Loucy (cell line): Measurements from ENCODE around the gene LEKR1.

ENCODE experiments used
- EZH2phosphoT487 ChIP-seq: fragments of 200-600 bp; IDR thresholded peaks from 2 replicates; pipeline ENCODE4 v1.6.1; 2018; ENCODE audit warnings: antibody characterized with exemption, mild to moderate bottlenecking, moderate library complexity, borderline replicate concordance
- TF ChIP-seq, protein P1 (sequence below): fragments of 200-600 bp; sonication (generic); conservative IDR thresholded peaks from 2 replicates; pipeline ENCODE4 v1.5.1; 2014; ENCODE audit warnings: mild to moderate bottlenecking, antibody characterized with exemption, low read length

DNA sequence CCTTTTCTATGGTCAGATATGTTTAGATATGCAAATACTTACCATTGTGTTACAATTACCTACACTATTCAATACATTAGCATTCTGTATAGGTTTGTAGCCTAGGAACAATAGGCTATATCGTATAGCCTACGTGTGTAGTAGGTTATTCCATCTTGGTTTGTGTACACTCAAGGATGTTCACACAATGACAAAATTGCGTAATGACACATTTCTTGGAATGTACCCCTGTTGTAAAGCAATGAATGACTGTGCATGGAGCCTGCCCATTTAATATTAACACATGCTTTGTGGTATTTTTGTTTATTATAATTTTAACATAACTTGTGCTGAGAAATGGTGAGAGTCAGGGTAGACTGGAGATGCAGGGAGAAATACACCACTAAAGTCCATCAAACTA lies 154.9 kb downstream of the LEKR1 start:
- TF ChIP-seq, protein P1, sequence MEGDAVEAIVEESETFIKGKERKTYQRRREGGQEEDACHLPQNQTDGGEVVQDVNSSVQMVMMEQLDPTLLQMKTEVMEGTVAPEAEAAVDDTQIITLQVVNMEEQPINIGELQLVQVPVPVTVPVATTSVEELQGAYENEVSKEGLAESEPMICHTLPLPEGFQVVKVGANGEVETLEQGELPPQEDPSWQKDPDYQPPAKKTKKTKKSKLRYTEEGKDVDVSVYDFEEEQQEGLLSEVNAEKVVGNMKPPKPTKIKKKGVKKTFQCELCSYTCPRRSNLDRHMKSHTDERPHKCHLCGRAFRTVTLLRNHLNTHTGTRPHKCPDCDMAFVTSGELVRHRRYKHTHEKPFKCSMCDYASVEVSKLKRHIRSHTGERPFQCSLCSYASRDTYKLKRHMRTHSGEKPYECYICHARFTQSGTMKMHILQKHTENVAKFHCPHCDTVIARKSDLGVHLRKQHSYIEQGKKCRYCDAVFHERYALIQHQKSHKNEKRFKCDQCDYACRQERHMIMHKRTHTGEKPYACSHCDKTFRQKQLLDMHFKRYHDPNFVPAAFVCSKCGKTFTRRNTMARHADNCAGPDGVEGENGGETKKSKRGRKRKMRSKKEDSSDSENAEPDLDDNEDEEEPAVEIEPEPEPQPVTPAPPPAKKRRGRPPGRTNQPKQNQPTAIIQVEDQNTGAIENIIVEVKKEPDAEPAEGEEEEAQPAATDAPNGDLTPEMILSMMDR: no peak
- TF ChIP-seq EZH2phosphoT487: no peak
